Right kidney (tissue), 1 donor: ENCODE data around the gene MEGF6.
A peak's percentile ranks its signal among the peaks of the same experiment; 100 is the strongest.

Experiments used
- DNase-seq: peaks from one replicate; pipeline ENCODE4 v3.0.0-alpha.2; 2016

Gene MEGF6

GRCh38 chr1:3483380-3483779 lies 127.9 kb downstream of the MEGF6 start:
- DNase-seq = no peak

DNA sequence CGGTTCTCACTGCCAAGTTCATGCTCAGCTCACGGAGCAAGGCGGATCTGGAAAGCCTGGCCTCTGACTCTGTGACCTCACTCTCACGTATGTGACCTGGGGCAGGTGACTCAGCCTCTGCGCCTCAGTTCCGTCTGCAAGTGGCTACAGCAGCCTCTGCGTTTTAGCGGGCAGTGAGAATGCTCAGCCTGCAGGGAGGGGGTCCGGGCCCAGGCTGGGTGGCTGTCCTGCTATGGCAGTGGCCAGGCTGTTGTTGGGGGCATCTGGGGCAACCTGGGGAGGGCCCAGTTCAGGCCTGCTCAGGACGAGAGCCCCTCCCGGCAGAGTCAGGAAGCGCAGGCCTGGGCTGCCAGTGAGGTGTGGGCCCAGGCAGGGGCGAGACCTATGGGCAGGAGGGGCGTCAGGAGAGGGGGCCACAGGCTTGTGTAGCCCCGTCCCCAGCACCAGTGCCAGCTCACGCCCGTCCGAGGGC lies 128.9 kb downstream of the MEGF6 start:
- no peak for DNase-seq

GRCh38 chr1:3481836-3482375 lies 129.4 kb downstream of the MEGF6 start:
- no peak for DNase-seq

GRCh38 chr1:3481046-3481445 lies 130.3 kb downstream of the MEGF6 start:
- no peak for DNase-seq

DNA sequence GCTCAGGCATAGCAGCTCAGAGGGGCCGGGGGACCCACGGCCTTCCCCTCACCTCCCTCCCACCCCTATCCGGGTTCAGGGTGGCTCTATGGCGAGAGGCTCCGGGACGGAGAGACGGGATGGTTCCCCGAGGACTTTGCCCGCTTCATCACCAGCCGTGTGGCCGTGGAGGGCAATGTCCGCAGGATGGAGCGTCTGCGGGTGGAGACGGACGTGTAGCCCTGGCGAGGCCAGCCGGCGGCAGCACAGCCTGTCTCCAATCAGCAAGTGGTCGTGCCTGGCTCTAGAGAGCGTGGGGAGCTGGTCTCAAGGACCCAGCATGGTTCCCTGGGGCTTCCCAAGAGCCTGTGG lies 131.0 kb downstream of the MEGF6 start:
- DNase-seq = no peak

DNA sequence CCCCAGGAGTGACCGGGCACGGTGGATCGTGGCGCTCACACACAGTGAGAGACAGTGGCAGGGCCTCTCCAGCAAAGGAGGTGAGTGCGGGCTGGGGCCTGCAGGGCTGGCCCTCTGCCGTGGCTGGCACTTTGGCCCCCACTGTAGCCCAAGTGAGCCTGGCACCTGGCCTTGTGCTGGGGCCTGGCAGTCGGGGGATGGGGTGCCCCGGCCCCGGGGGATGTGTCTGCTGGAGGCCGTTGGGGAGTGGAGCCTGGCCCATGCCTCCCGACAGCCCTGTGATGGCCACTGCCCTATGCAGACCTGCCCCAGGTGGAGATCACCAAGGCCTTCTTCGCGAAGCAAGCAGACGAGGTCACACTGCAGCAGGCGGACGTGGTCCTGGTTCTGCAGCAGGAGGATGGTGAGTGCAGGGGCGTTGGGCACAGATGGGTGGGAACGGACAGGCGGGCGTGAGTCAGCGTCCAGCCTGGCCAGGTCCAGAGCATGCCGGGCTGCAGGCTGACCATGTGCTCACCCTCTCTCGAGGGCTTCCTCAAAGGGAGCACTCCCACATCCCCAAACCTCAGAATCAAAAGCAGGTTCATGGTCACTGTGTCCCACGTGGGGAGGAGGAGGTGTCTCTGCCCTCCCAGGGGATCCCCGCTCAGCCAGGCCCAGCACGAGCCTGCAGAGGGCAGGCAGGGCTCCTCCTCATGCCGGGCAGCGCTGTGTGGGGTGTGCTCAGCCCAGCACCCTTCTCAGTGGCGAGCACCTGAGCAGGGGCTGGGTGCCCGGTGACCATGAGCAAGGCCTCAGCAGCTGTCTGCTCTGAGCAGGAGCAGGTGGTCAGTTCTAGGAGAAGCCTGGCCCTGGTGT lies 131.6 kb downstream of the MEGF6 start:
- no peak for DNase-seq

- DNase-seq = no peak
Observed at GRCh38 chr1:3478187-3478586, 133.1 kb downstream of the MEGF6 start.

DNA sequence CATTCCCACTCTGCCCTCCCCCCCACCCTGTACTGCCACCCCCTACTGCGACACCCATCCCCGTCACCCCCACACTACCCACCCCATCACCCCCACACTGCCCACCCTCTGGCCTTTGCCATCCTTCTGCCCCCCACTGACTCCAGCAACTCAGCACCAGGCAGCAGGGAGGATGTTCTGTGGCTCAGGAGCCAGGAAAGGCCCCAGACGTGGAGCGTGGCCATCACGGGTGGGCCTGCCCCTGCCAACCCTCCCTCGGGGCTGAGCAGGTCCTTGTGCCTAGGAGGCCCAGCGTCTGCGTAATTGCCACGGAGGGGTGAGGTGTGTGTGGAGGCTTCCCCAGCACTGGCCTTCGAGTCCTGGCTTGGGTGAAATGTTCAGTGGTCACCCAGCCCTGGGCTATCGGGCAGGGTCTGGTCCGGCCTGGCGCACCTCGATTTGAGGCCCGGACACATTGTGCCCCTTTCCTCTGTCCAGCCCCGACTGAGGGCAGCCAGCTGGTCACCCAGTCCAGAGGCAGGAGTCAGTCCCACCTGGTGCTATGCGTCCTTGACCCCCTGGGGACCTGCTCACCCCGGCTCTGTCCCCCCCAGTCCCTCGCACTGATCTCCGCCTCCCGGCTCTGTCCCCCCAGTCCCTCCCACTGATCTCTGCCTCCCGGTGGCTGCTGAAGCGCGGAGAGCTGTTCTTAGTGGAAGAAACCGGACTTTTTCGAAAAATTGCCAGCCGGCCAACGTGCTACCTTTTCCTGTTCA lies 133.9 kb downstream of the MEGF6 start:
- DNase-seq = no peak

DNA sequence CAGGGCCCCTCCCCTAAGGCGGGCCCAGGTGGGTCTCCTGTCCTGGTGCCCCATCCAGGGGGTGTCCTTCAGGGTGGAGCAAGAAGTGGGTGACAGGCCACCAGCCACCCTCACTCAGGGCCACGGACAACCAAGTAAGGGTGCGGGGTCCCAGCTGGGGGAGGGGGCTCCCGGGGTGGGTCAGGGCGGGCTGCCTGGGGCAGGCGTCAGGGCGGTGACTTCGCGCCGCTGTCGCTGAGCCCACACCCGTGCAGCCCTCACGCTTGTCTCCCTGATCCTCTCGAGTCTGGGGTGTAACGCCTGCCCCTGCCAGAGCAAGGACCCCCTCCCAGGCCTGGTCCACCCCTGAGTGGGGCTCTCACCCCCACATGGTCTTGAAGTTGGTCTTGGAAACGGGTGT lies 134.6 kb downstream of the MEGF6 start:
- no peak for DNase-seq

- DNase-seq = no peak
Observed at GRCh38 chr1:3475839-3476573, 135.3 kb downstream of the MEGF6 start.

DNA sequence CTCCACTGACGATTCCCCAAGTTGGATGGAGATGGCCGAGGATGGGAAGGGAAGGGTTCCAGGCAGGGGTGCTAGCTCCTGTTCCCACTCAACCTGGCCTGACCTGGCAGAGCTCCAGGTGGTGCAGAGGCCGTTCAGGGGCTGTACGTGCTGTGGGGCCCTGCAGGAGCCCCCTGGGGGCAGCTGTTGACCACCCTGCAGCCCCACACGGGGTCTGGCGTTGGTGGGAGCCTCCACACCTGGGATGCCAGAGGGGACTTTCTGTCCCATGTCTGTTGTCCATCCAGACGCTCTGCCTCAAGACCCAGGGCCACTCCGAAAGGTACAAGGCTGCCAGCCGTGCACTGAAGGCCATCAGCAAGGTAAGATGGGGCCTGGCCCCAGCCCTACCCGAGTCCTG lies 136.9 kb downstream of the MEGF6 start:
- DNase-seq = no peak

DNA sequence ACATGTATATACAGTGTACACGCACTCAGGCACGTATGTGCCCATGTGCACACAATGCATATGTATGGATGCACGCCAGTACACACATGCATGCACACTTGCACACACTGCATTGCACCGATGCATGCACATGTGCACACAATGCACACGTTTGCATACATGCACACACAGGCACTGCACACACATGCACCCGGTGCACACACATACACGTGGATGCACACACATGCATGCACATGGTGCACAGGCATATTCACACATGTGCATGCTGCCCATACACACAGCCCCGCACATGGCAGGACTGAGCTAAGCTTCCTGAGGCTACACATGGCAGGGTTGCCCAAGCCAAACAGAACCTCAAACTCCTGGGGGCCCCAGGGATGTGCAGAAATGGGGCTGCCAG lies 137.3 kb downstream of the MEGF6 start:
- no peak for DNase-seq

DNA sequence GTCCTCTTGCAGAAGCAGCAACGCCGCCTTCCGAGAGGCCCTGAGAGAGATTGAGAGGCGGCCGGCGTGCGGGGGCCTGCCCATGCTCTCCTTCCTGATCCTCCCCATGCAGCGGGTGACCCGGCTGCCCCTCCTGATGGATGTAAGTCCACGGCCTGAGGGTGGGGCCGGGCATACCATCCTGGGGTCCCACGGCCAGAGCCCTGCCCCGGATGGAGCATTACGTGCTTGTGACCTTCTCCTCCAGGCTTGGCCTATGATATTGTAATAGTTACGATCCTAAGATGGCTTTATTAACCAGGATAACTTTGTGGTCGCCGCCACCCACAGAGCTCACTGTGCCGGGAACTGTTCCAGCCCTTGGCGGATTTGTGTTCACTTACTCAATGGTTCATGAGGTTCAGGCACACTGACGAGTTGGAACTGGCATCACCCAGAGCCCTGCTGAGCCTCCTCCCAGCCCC lies 137.9 kb downstream of the MEGF6 start:
- no peak for DNase-seq

- DNase-seq = no peak
Observed at GRCh38 chr1:3472906-3473305, 138.4 kb downstream of the MEGF6 start.

DNA sequence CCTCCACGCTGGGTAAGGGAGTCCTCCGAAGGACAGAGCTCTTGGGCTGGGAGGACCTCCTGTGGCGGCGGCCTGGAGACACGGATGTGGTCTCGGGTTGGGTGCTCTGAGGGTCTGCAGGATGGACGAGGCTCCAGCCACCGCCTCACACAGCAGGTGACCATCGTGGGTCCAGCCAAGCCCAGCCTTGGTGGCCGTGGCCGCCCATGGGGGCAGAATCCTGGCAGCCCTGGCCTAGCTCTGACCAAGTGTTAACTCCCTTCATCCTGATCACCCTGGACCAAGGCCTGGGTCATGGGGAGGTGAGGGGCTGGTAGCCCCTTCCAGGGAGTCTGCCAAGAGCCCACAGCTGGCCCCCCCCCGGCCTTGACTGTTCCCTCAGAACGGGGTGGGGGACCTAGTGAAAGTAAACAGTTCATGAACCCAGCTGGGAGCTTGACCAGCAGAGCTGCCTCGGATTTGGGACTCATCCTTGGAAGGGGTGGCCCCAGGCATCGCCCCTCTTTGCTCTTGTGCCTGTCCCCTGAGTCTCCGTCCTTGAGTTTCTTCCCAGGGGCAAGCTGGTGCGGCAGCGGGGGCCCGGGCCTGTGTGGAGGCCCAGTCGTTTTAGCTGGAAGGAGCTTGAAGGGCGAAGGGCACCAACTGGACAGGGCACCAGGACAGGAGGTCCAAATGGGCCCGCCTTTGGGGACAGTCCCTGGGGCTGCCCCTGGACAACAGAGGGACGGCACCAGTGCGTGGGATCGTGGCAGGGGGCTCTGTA lies 139.0 kb downstream of the MEGF6 start:
- DNase-seq = no peak

GRCh38 chr1:3471356-3472087 lies 139.8 kb downstream of the MEGF6 start:
- DNase-seq = peak; percentile 59

DNA sequence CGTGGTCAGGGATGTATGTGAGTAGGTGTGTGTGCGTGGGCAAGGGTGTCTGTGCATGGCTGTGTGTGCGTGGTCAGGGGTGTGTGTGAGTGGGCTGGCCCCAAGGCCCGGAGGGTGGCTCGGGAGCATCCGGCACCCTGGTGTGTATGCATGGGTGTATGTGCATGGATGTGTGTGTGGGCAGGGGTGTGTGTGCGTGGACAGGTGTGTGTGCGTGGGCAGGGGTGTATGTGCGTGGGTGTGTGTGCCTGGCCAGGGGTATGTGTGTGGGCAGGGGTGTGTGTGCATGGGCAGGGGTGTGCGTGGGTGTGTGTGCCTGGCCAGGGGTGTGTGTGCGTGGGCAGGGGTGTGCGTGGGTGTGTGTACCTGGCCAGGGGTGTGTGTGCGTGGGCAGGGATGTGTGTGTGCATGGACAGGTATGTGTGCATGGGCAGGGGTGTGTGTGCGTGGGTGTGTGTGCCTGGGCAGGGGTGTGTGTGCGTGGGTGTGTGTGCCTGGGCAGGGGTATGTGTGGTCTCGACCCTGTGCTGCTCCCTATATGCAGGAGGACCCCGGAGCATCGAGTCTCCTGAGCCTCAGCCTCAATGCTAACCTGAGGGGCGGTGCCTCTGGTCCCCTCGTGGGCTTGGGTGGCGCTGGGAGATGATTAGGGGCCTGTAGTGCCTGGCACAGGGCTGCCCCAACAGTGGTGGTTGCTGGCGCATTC lies 140.5 kb downstream of the MEGF6 start:
- no peak for DNase-seq

- no peak for DNase-seq
Observed at GRCh38 chr1:3469849-3470649, 141.3 kb downstream of the MEGF6 start.

- DNase-seq = no peak
Observed at GRCh38 chr1:3469104-3469848, 142.0 kb downstream of the MEGF6 start.
